Activated CD4-positive, alpha-beta T cell treated with anti-CD3 and anti-CD28 coated beads, Interleukin-2, amount 10 ng/mL, durations not matched to agents 24 days and 14 days (primary cell): ENCODE data around the gene DSC3. TPM values are rescaled to one million over a fixed set of nuclear protein-coding genes. Genes with fewer than 3 reads are reported as not detected.
A peak's percentile ranks its signal among the peaks of the same experiment; 100 is the strongest.
"Not testable (repeated sequence)": the region's sequence is repeated elsewhere in the genome, so short reads cannot be mapped to it uniquely, and the experiment has no call there.

Experiments used
- DNase-seq: peaks from one replicate; pipeline ENCODE4 v3.0.0; 2022
- H3K27ac Mint-ChIP-seq: one replicate; pipeline ENCODE4 v1.8.0; 2022; ENCODE audit warnings: mild to moderate bottlenecking, mixed read lengths
- H3K27me3 Mint-ChIP-seq: one replicate; pipeline ENCODE4 v1.8.0; 2022; ENCODE audit warnings: mixed read lengths
- H3K36me3 Mint-ChIP-seq: one replicate; pipeline ENCODE4 v1.8.0; 2022; ENCODE audit warnings: low read depth, mild to moderate bottlenecking, mixed read lengths
- H3K4me1 Mint-ChIP-seq: one replicate; pipeline ENCODE4 v1.8.0; 2021; ENCODE audit warnings: mixed read lengths
- H3K4me3 Mint-ChIP-seq: one replicate; pipeline ENCODE4 v1.8.0; 2022; ENCODE audit warnings: mild to moderate bottlenecking, moderate library complexity, mixed read lengths
- H3K9me3 Mint-ChIP-seq: one replicate; pipeline ENCODE4 v1.8.0; 2021; ENCODE audit warnings: mixed read lengths
- intact Hi-C: fragments of 100-400 bp; cut with micrococcal nuclease; formaldehyde crosslinking; loops from one replicate; pipeline ENCODE4 v1.15.1; 2023
- total RNA-seq: library from RNA; stranded (reverse); gene quantifications from 2 replicates; pipeline ENCODE4 v1.2.3, GENCODE V29; 2022

DSC3 gene
- total RNA-seq, 1 donor from 2014 or later: not detected

DNA sequence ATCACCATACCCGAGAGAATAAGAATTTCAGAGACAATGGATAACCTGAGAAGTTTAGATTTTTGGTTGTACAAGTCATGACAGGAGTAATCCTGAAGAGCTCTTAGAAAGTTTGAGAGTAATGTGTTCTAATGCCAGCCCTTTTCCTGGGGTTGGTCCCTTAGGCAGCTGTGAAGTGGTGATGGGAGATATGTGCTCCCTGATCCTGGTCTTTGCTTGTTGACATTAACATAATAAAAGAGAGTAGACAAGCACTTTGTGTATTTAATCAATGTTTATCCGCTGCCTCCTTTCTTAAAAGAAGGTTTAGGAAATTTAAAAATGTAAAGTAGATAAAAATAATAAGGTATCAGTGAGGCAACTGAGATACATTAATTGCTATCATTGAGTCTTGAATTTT lies 13.8 kb upstream of the DSC3 start:
- no peak for DNase-seq

GRCh38 chr18:31050635-31051034 lies 8.1 kb upstream of the DSC3 start:
- no peak for DNase-seq
- no peak overlapping the region for H3K4me3 Mint-ChIP-seq
- H3K27me3 Mint-ChIP-seq: no peaks in the 10 kb centered on the region
- H3K9me3 Mint-ChIP-seq: peaks cover 7% of the 10 kb centered on the region
- H3K36me3 Mint-ChIP-seq: no peaks in the 10 kb centered on the region
- intact Hi-C loops: no loop called here
- no peaks in the 10 kb centered on the region for H3K4me1 Mint-ChIP-seq
- H3K27ac Mint-ChIP-seq: no peak overlapping the region

More for the DNA sequence above, 13.8 kb upstream of the DSC3 start:
- no peak overlapping the region for H3K27ac Mint-ChIP-seq
- H3K36me3 Mint-ChIP-seq: no peaks in the 10 kb centered on the region
- intact Hi-C loops: no loop called here
- H3K27me3 Mint-ChIP-seq: no peaks in the 10 kb centered on the region
- H3K9me3 Mint-ChIP-seq: peaks cover 7% of the 10 kb centered on the region
- no peak overlapping the region for H3K4me3 Mint-ChIP-seq
- H3K4me1 Mint-ChIP-seq: no peaks in the 10 kb centered on the region

DNA sequence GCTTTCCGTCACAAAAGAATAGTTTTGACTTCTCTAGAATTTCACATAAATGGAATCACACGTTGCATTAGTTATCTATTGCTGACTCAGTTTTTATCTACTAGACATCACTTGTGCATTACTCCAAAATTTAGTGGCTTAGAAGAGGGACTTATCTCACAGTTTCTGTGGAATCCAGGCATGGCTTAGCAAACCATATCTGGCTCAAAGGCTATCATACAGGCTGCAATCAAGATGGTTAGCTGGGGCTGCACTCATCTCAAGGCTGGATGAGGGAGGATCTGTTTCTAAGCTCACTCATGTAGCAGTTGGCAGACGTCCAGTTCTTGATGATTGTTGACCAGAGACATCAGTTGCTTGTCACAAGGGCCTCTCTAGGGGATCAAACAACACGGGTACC lies 6.6 kb upstream of the DSC3 start:
- DNase-seq: no peak
- intact Hi-C loops: no loop called here

DNA sequence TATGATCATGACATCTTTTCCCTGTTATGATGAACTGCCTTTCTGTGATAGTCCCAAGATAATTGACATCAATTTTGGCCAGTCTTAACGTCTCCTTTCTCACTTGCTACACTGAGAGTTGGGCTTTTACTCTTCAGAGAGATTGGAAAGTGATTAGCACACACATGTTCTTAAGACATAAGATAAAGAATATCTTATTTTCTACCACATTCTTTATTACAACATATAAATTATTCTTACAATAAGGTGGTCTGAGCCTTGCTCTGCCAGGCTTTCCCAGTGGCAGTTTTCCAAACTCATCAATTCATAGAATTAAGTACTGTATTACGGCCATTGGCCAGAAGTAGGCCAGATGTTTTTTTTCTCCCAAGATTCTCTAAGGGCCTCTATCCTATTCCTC lies 5.7 kb upstream of the DSC3 start:
- peaks cover 12% of the 10 kb centered on the region for H3K27me3 Mint-ChIP-seq
- no peaks in the 10 kb centered on the region for H3K4me1 Mint-ChIP-seq
- H3K4me3 Mint-ChIP-seq: no peak overlapping the region
- H3K36me3 Mint-ChIP-seq: no peaks in the 10 kb centered on the region
- intact Hi-C loops: no loop called here
- peaks cover 10% of the 10 kb centered on the region for H3K9me3 Mint-ChIP-seq
- DNase-seq: no peak
- H3K27ac Mint-ChIP-seq: no peak overlapping the region

More for the DNA sequence above, 6.6 kb upstream of the DSC3 start:
- H3K4me1 Mint-ChIP-seq: no peaks in the 10 kb centered on the region
- H3K4me3 Mint-ChIP-seq: no peak overlapping the region
- peaks cover 2% of the 10 kb centered on the region for H3K27me3 Mint-ChIP-seq
- H3K27ac Mint-ChIP-seq: no peak overlapping the region
- H3K9me3 Mint-ChIP-seq: peaks cover 7% of the 10 kb centered on the region
- no peaks in the 10 kb centered on the region for H3K36me3 Mint-ChIP-seq

DNA sequence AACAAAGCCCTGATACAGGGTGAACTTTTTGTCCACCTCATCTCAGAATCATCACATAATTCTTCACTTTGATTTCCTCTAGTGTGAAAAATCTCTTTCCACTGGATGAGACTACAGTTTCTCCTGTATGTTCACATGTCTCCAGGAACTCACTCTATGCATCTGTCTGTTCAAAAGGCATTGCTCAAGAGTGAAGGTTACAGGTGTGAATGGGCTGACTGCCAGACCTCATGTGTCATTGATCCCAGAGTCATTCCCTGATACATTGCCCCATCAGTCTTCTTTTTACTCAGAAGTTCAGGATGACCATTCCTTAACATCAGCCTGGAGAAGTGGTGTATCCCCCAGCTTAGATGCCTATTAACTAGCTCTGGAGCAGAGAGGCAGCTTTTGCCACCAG lies 4.4 kb upstream of the DSC3 start:
- H3K36me3 Mint-ChIP-seq: no peaks in the 10 kb centered on the region
- H3K4me3 Mint-ChIP-seq: no peak overlapping the region
- intact Hi-C loops: no loop called here
- peaks cover 19% of the 10 kb centered on the region for H3K27me3 Mint-ChIP-seq
- H3K9me3 Mint-ChIP-seq: peaks cover 5% of the 10 kb centered on the region
- no peak overlapping the region for H3K27ac Mint-ChIP-seq
- H3K4me1 Mint-ChIP-seq: no peaks in the 10 kb centered on the region
- no peak for DNase-seq

DNA sequence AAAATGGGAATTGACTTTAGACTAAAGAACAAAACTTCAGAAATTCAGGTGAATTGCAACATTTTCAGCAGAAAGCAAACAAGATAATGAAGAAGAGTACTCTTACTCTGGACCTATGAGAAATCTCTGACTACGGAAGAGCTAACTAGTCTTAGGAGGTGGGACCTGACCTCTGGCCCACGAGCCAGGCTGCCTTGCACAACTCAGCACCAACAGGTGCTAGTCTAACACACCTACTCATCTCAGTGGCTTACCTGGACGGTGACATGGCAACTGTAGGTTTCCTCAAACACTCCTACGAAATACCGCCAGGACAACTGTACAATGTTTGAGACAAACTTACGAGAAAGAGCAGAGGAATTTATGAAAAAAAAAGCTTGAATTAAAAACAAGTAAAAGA lies 3.1 kb upstream of the DSC3 start:
- H3K4me1 Mint-ChIP-seq: no peaks in the 10 kb centered on the region
- H3K36me3 Mint-ChIP-seq: peaks cover 3% of the 10 kb centered on the region
- H3K4me3 Mint-ChIP-seq: no peak overlapping the region
- DNase-seq: no peak
- intact Hi-C loops: no loop called here
- no peak overlapping the region for H3K27ac Mint-ChIP-seq
- peaks cover 8% of the 10 kb centered on the region for H3K9me3 Mint-ChIP-seq
- peaks cover 32% of the 10 kb centered on the region for H3K27me3 Mint-ChIP-seq

- peaks cover 36% of the 10 kb centered on the region for H3K27me3 Mint-ChIP-seq
- no peak overlapping the region for H3K27ac Mint-ChIP-seq
- intact Hi-C loops: no loop called here
- no peak overlapping the region for H3K4me3 Mint-ChIP-seq
- H3K4me1 Mint-ChIP-seq: no peaks in the 10 kb centered on the region
- H3K36me3 Mint-ChIP-seq: peaks cover 3% of the 10 kb centered on the region
- H3K9me3 Mint-ChIP-seq: peaks cover 8% of the 10 kb centered on the region
- DNase-seq: no peak
Measured at GRCh38 chr18:31044926-31045325, 2.4 kb upstream of the DSC3 start.

GRCh38 chr18:31043709-31044108 lies 1.2 kb upstream of the DSC3 start:
- peaks cover 8% of the 10 kb centered on the region for H3K9me3 Mint-ChIP-seq
- H3K27ac Mint-ChIP-seq: no peak overlapping the region
- no peak for DNase-seq
- H3K4me3 Mint-ChIP-seq: no peak overlapping the region
- H3K36me3 Mint-ChIP-seq: peaks cover 3% of the 10 kb centered on the region
- intact Hi-C loops: no loop called here
- no peaks in the 10 kb centered on the region for H3K4me1 Mint-ChIP-seq
- peaks cover 36% of the 10 kb centered on the region for H3K27me3 Mint-ChIP-seq

- Mint-ChIP-seq H3K4me1 (no peaks in the 10 kb centered on the region), H3K9me3 (peaks cover 8% of the 10 kb centered on the region), H3K4me3 (no peak overlapping the region), H3K27ac (peak overlapping the region; percentile 65), H3K36me3 (peaks cover 3% of the 10 kb centered on the region), H3K27me3 (peaks cover 36% of the 10 kb centered on the region)
- intact Hi-C loops: no loop called here
- DNase-seq: no peak
Measured at GRCh38 chr18:31042084-31042405, 497 bp downstream of the DSC3 start.

DNA sequence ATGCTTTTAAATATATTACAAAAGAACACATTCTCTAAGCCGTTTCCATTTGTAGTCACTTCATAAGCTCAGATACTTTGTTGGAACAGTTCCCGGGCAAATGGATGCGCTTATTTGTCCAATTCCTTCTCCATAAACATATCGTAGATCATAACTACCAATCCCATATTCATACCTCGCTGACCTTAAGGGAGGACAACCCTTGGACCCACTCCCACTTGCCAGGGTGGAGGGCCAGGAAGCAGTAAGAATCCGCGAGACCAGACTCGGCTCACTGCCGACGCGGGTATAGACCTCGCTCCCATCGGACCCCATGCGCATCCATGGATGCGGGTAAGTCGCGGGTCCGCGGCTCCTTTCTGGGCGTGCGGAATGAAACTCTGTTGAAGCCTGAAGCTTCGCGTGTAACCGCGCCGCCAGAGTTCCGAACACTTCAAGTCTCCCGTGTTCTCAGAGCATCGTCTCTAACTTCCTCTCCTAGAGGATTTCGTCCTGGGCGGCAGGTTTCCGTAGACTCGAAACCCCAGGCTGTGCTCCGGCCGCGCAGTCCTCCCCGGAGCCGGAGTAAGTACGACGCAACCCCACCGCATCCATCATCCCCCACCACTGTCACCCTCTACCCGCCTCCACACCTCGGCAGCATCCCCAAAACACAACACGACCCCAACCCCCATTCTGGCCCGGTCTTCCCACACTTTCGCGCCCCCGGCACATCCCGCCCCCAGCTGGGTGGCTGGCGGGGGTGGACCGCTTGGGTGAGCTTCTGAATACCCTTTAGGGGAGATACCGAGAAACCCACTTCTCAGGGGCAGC lies 1.1 kb downstream of the DSC3 start:
- Mint-ChIP-seq H3K36me3 (peaks cover 3% of the 10 kb centered on the region), H3K9me3 (peaks cover 8% of the 10 kb centered on the region), H3K27ac (peak overlapping the region; percentile 65), H3K27me3 (peaks cover 36% of the 10 kb centered on the region), H3K4me1 (no peaks in the 10 kb centered on the region), H3K4me3 (no peak overlapping the region)
- intact Hi-C loops: no loop called here
- no peak for DNase-seq

- Mint-ChIP-seq H3K36me3 (peaks cover 3% of the 10 kb centered on the region), H3K4me3 (no peak overlapping the region), H3K27me3 (peaks cover 36% of the 10 kb centered on the region), H3K9me3 (peaks cover 8% of the 10 kb centered on the region), H3K27ac (no peak overlapping the region), H3K4me1 (no peaks in the 10 kb centered on the region)
- DNase-seq: no peak
- intact Hi-C loops: no loop called here
Measured at GRCh38 chr18:31040686-31041270, 1.8 kb downstream of the DSC3 start.

GRCh38 chr18:31039426-31039825 lies 3.1 kb downstream of the DSC3 start:
- no peak overlapping the region for H3K4me3 Mint-ChIP-seq
- intact Hi-C loops: no loop called here
- no peaks in the 10 kb centered on the region for H3K4me1 Mint-ChIP-seq
- peaks cover 8% of the 10 kb centered on the region for H3K9me3 Mint-ChIP-seq
- no peak overlapping the region for H3K27ac Mint-ChIP-seq
- H3K36me3 Mint-ChIP-seq: peaks cover 3% of the 10 kb centered on the region
- DNase-seq: no peak
- H3K27me3 Mint-ChIP-seq: peaks cover 36% of the 10 kb centered on the region

DNA sequence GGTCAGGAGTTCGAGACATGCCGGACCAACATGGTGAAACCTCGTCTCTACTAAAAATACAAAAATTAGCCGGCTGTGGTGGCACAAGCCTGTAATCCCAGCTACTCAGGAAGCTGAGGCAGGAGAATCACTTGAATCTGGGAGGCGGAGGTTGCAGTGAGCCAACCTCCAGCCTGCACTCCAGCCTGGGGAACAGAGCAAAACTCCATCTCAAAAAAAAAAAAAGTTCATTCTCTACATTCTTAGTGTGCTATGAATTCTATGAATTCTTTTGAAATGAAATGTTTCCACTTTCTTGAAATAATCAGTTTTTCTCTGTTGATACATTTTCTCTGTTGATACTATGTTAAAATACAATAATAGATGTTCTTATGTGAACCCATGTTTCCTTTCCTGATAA lies 4.9 kb downstream of the DSC3 start:
- H3K27ac Mint-ChIP-seq, H3K4me3 Mint-ChIP-seq, intact Hi-C loops, H3K4me1 Mint-ChIP-seq, DNase-seq, H3K36me3 Mint-ChIP-seq, H3K9me3 Mint-ChIP-seq: not testable (repeated sequence)
- H3K27me3 Mint-ChIP-seq: peaks cover 22% of the 10 kb centered on the region

DNA sequence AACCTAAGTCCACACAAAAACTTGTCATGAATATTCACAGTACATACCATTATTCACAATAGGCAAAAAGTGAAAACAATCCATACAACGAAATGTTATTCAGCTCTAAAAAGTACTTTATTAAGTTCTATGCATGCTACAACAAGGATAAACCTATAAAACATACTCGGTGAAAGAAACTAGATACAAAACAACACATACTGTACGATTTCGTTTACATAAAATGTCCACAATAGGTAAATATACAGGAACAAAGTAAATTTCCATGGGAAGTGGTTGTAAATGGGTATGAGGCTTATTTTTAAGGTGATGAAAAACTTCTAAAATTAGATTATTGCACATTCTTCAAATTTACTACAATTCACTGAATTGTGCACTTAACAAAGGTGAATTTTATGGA lies 8.0 kb downstream of the DSC3 start:
- intact Hi-C loops: no loop called here
- H3K27me3 Mint-ChIP-seq: no peaks in the 10 kb centered on the region
- H3K9me3 Mint-ChIP-seq: no peaks in the 10 kb centered on the region
- no peaks in the 10 kb centered on the region for H3K4me1 Mint-ChIP-seq
- no peaks in the 10 kb centered on the region for H3K36me3 Mint-ChIP-seq
- H3K27ac Mint-ChIP-seq: no peak overlapping the region
- H3K4me3 Mint-ChIP-seq: no peak overlapping the region
- no peak for DNase-seq
